Smooth muscle cell (in vitro differentiated cells): ENCODE measurements around the gene TNKS1BP1. TPM values are rescaled to one million over a fixed set of nuclear protein-coding genes. Genes with fewer than 3 reads are reported as not detected.
"Not testable (repeated sequence)": the region's sequence is repeated elsewhere in the genome, so short reads cannot be mapped to it uniquely, and the experiment has no call there.

Experiments
- DNase-seq: peaks from one replicate; lab custom pipeline; 2025; ENCODE audit not compliant: unreplicated experiment; lab: John Stamatoyannopoulos, UW
- H2AFZ ChIP-seq: fragments of 200-600 bp; sonication (generic); 2 replicates; pipeline ENCODE4 v1.6.0; 2016; ENCODE audit warnings: antibody characterized with exemption, low read depth, mild to moderate bottlenecking
- H3F3A ChIP-seq: fragments of 200-600 bp; sonication (generic); 2 replicates; pipeline ENCODE4 v1.6.0; 2017; ENCODE audit warnings: antibody characterized with exemption, low read depth
- H3K27ac ChIP-seq: fragments of 200-600 bp; sonication (generic); 2 replicates; pipeline ENCODE4 v1.5.1; 2016; ENCODE audit warnings: low read depth, mild to moderate bottlenecking
- H3K27me3 ChIP-seq: fragments of 200-600 bp; sonication (generic); 2 replicates; pipeline ENCODE4 v1.6.1; 2016; ENCODE audit warnings: low read depth, mild to moderate bottlenecking
- H3K36me3 ChIP-seq: fragments of 200-600 bp; sonication (generic); 2 replicates; pipeline ENCODE4 v1.5.1; 2016; ENCODE audit warnings: low read depth
- H3K4me1 ChIP-seq: fragments of 200-600 bp; sonication (generic); 2 replicates; pipeline ENCODE4 v1.5.1; 2016; ENCODE audit warnings: low read depth
- H3K4me2 ChIP-seq: fragments of 200-600 bp; sonication (generic); 2 replicates; pipeline ENCODE4 v1.6.0; 2016; ENCODE audit warnings: mild to moderate bottlenecking
- H3K4me3 ChIP-seq: fragments of 200-600 bp; sonication (generic); 2 replicates; pipeline ENCODE4 v1.5.1; 2016; ENCODE audit warnings: mild to moderate bottlenecking
- H3K79me2 ChIP-seq: fragments of 200-600 bp; sonication (generic); 2 replicates; pipeline ENCODE4 v1.6.0; 2016; ENCODE audit warnings: low read depth, mild to moderate bottlenecking
- H3K9ac ChIP-seq: fragments of 200-600 bp; sonication (generic); 2 replicates; pipeline ENCODE4 v1.6.0; 2016; ENCODE audit warnings: low read depth
- H3K9me3 ChIP-seq: fragments of 200-600 bp; sonication (generic); replicated peaks from 2 replicates; pipeline ENCODE4 v1.5.1; 2016; ENCODE audit warnings: low read depth
- H4K20me1 ChIP-seq: fragments of 200-600 bp; sonication (generic); 2 replicates; pipeline ENCODE4 v1.6.0; 2016; ENCODE audit warnings: low read depth
- CTCF ChIP-seq: fragments of 200-600 bp; sonication (generic); IDR thresholded peaks from 2 replicates; pipeline ENCODE4 v1.5.1; 2017; ENCODE audit warnings: borderline replicate concordance, mild to moderate bottlenecking, antibody characterized with exemption; ENCODE audit not compliant: insufficient read depth, poor library complexity, severe bottlenecking
- WGBS: methylation state at CpG from one replicate; pipeline ENCODE4 v1.1.7; 2016; ENCODE audit warnings: low lambda C conversion rate; 5-methylcytosine and 5-hydroxymethylcytosine counted together
- polyA plus RNA-seq: library from polyadenylated mRNA; unstranded; fragments of >200 nt; fragmentation: Nextera tagmentation; extraction: Ambion mirVana; gene quantifications from 2 replicates; pipeline ENCODE4 v1.2.1, GENCODE V29; 2016
- total RNA-seq: library from RNA; depleted of rRNA; stranded (reverse); fragments of >200 nt; gene quantifications from 2 replicates; pipeline ENCODE4 v1.2.3, GENCODE V29; 2014

TNKS1BP1 gene
- total and polyA plus RNA-seq, 2 experiments from 2014 or later = 46.3 to 86.3 TPM

DNA sequence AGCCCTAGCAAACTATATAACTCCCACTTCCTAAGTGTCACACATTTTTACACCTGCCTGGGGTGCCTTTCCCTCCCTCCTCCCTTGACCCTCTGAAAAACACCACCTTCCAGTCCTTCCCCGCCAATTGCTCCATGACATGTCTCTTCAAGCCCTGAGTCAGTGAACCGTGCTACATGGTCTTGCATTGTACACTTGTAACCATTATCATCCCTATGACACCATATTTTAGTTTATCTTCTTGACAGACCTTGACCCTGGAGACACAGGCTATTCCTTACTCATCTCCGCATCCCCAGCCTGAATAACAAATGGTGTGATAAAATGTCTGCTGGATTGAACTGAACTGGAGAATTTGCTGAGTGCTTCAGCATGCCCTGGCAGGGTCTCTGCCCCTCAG lies 36.9 kb downstream of the TNKS1BP1 start:
- DNase-seq = no peak
- H3K9ac ChIP-seq = no peak overlapping the region
- no peaks in the 10 kb centered on the region for H3K9me3 ChIP-seq
- TF ChIP-seq CTCF = no peak
- H3K36me3 ChIP-seq = no peaks in the 10 kb centered on the region
- H3K79me2 ChIP-seq = no peaks in the 10 kb centered on the region
- WGBS = 88% methylated on average over 3 of the region's 3 CpGs
- H2AFZ ChIP-seq = no peak overlapping the region
- no peak overlapping the region for H3K4me3 ChIP-seq
- H3K27ac ChIP-seq = no peak overlapping the region
- no peaks in the 10 kb centered on the region for H3K27me3 ChIP-seq
- H4K20me1 ChIP-seq = no peaks in the 10 kb centered on the region
- H3F3A ChIP-seq = no peaks in the 10 kb centered on the region
- no peak overlapping the region for H3K4me2 ChIP-seq
- peaks cover 25% of the 10 kb centered on the region for H3K4me1 ChIP-seq

GRCh38 chr11:57283231-57283990 lies 41.3 kb downstream of the TNKS1BP1 start:
- DNase-seq = no peak
- WGBS = 75% methylated on average over 2 of the region's 2 CpGs
- H3K27ac ChIP-seq = no peak overlapping the region
- H3K36me3 ChIP-seq = no peaks in the 10 kb centered on the region
- H4K20me1 ChIP-seq = no peaks in the 10 kb centered on the region
- H3K79me2 ChIP-seq = no peaks in the 10 kb centered on the region
- H3K27me3 ChIP-seq = no peaks in the 10 kb centered on the region
- H3K9me3 ChIP-seq = no peaks in the 10 kb centered on the region
- no peaks in the 10 kb centered on the region for H3F3A ChIP-seq
- H3K4me2 ChIP-seq = no peak overlapping the region
- peaks cover 13% of the 10 kb centered on the region for H3K4me1 ChIP-seq
- no peak overlapping the region for H3K9ac ChIP-seq
- H2AFZ ChIP-seq = no peak overlapping the region
- no peak for TF ChIP-seq CTCF
- H3K4me3 ChIP-seq = no peak overlapping the region

- H3K27ac ChIP-seq, H3K4me2 ChIP-seq: not testable (repeated sequence)
Measured at GRCh38 chr11:57281546-57281945, 43.2 kb downstream of the TNKS1BP1 start.

GRCh38 chr11:57279116-57279515 lies 45.6 kb downstream of the TNKS1BP1 start:
- no peak overlapping the region for H3K9ac ChIP-seq
- H3K9me3 ChIP-seq = no peaks in the 10 kb centered on the region
- TF ChIP-seq CTCF = no peak
- no peaks in the 10 kb centered on the region for H3K36me3 ChIP-seq
- no peaks in the 10 kb centered on the region for H3K27me3 ChIP-seq
- no peaks in the 10 kb centered on the region for H4K20me1 ChIP-seq
- no peak overlapping the region for H2AFZ ChIP-seq
- no peak overlapping the region for H3K4me3 ChIP-seq
- no peaks in the 10 kb centered on the region for H3F3A ChIP-seq
- H3K79me2 ChIP-seq = no peaks in the 10 kb centered on the region
- no peak overlapping the region for H3K4me2 ChIP-seq
- 85% methylated on average over 5 of the region's 5 CpGs for WGBS
- peak overlapping the region; percentile 81 for H3K27ac ChIP-seq
- DNase-seq = no peak
- H3K4me1 ChIP-seq = peaks cover 24% of the 10 kb centered on the region

More at GRCh38 chr11:57281546-57281945, 43.2 kb downstream of the TNKS1BP1 start:
- not testable (repeated sequence) for H3K36me3 ChIP-seq, DNase-seq, H3K4me3 ChIP-seq, H4K20me1 ChIP-seq, H3K9me3 ChIP-seq, H3K9ac ChIP-seq, H3K27me3 ChIP-seq, H2AFZ ChIP-seq, H3K79me2 ChIP-seq, H3F3A ChIP-seq
- peaks cover 24% of the 10 kb centered on the region for H3K4me1 ChIP-seq
- WGBS = 93% methylated on average over 6 of the region's 6 CpGs
